Measurements from ENCODE around the gene RAC2.

RAC2 gene

GRCh38 chr22:37222440-37222971 is 21.6 kb downstream of the RAC2 start:
- in situ Hi-C loops (cut with HindIII; ENCODE audit: low sequenced_read_pairs) = no loop called here
- TF ChIP-seq, protein P1, sequence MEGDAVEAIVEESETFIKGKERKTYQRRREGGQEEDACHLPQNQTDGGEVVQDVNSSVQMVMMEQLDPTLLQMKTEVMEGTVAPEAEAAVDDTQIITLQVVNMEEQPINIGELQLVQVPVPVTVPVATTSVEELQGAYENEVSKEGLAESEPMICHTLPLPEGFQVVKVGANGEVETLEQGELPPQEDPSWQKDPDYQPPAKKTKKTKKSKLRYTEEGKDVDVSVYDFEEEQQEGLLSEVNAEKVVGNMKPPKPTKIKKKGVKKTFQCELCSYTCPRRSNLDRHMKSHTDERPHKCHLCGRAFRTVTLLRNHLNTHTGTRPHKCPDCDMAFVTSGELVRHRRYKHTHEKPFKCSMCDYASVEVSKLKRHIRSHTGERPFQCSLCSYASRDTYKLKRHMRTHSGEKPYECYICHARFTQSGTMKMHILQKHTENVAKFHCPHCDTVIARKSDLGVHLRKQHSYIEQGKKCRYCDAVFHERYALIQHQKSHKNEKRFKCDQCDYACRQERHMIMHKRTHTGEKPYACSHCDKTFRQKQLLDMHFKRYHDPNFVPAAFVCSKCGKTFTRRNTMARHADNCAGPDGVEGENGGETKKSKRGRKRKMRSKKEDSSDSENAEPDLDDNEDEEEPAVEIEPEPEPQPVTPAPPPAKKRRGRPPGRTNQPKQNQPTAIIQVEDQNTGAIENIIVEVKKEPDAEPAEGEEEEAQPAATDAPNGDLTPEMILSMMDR (IDR thresholded peaks at IDR 0.05; ENCODE audit: low read depth, low read length) = no peak
- no peak for DNase-seq (ENCODE audit: low read depth, low spot score)
- no peak overlapping the region for H3K4me3 ChIP-seq (ENCODE audit: low read depth, low read length)

GRCh38 chr22:37221424-37222333 is 22.4 kb downstream of the RAC2 start:
- in situ Hi-C loops (cut with HindIII; ENCODE audit: low sequenced_read_pairs) = no loop called here
- TF ChIP-seq, protein P1 (IDR thresholded peaks at IDR 0.05; ENCODE audit: low read depth, low read length) = no peak
- DNase-seq (ENCODE audit: low read depth, low spot score) = no peak
- no peak overlapping the region for H3K4me3 ChIP-seq (ENCODE audit: low read depth, low read length)

- DNase-seq (ENCODE audit: low read depth, low spot score) = no peak
- in situ Hi-C loops (cut with HindIII; ENCODE audit: low sequenced_read_pairs) = no loop called here
- no peak overlapping the region for H3K4me3 ChIP-seq (ENCODE audit: low read depth, low read length)
- TF ChIP-seq, protein P1 (IDR thresholded peaks at IDR 0.05; ENCODE audit: low read depth, low read length) = no peak
These were observed 23.5 kb downstream of the RAC2 start for GRCh38 chr22:37220543-37220981.

- no peak overlapping the region for H3K4me3 ChIP-seq (ENCODE audit: low read depth, low read length)
- TF ChIP-seq, protein P1 (IDR thresholded peaks at IDR 0.05; ENCODE audit: low read depth, low read length) = no peak
- no peak for DNase-seq (ENCODE audit: low read depth, low spot score)
These were observed 24.5 kb downstream of the RAC2 start for GRCh38 chr22:37219533-37219932.

DNA sequence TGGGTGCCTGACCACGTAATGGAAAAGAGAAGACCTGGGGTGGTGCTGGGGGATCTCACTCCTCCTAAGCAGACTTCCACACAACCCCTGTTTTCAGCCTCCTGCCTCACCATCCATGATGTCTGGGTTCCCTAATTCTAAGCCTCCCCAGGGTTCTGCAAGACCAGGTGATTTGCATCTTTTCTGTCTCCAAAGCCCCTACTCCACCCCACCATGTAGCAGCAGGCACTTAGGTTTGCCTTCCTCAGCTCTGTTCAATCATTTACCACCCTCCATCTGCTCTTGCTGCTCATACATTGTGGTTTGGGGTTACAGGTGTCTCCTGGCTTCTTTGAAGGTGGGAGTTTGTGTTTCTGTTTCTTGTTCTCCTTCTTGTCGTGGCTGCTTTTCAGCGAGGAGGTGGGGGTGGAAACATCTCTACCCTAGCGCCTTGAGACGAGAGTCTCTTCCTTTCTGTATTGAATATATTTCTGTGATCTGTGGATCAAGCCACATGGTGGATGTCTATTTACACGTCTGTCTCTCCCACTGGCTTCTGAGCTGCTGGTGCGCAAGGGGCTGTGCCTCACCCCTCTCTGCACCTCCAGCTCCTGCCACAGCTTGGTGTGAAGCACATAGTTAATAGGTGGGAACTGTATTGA is 25.2 kb downstream of the RAC2 start:
- DNase-seq (ENCODE audit: low read depth, low spot score) = no peak

More at GRCh38 chr22:37219533-37219932, 24.5 kb downstream of the RAC2 start:
- in situ Hi-C loops (cut with HindIII; ENCODE audit: low sequenced_read_pairs) = no loop called here

DNA sequence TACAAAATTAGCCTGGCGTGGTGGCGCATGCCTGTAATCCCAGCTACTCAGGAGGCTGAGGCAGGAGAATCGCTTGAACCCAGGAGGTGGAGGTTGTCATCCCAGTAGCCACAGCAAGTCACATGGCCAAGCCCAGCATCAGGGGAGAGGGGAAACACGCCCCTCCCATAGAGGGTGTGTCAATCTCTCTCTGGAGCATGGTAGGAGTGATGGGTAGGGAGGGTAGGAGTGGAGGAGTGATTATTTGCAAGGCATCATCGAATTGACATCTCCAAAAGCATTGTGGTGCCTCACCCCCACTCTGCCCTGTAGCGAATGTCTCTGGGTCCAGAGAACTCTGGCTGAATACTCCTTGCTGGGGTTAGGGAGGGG is 25.7 kb downstream of the RAC2 start:
- no peak overlapping the region for H3K4me3 ChIP-seq (ENCODE audit: low read depth, low read length)
- TF ChIP-seq, protein P1 (IDR thresholded peaks at IDR 0.05; ENCODE audit: low read depth, low read length) = no peak
- in situ Hi-C loops (cut with HindIII; ENCODE audit: low sequenced_read_pairs) = no loop called here
- no peak for DNase-seq (ENCODE audit: low read depth, low spot score)

More for the DNA sequence above, 25.2 kb downstream of the RAC2 start:
- H3K4me3 ChIP-seq (ENCODE audit: low read depth, low read length) = no peak overlapping the region
- in situ Hi-C loops (cut with HindIII; ENCODE audit: low sequenced_read_pairs) = no loop called here
- TF ChIP-seq, protein P1 (IDR thresholded peaks at IDR 0.05; ENCODE audit: low read depth, low read length) = no peak
